Activated T-helper 9 cell treated with anti-CD3 and anti-CD28 coated beads, Interleukin-2, amount 50 U/mL, for 16 hours (primary cell): ENCODE results near the gene VPS8.
"Not testable (repeated sequence)": the region's sequence is repeated elsewhere in the genome, so short reads cannot be mapped to it uniquely, and the experiment has no call there.

ENCODE experiments used
- DNase-seq: peaks from one replicate; pipeline ENCODE4 v3.0.0-alpha.2; 2020; ENCODE audit warnings: low read depth

Gene VPS8

DNA sequence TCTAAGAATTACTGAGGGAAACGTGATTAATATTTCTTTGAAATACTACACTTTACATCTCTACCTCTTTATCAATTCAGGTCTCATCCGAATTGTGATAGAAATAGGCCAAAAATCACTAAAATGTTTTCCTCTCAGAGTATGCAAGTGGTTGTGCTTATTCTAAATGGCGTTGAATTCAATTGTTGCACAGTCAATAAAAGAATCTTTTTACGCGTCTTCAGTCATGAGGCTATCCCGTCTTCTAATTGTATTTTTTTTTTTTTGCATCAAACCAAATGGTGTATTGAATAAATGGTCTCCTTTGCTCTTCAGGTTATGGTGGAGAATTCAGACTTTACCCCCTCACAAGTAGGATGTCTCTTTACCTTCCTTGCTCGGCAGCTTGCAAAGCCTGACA is 112.6 kb downstream of the VPS8 start:
- no peak for DNase-seq

GRCh38 chr3:184927796-184928315 is 115.9 kb downstream of the VPS8 start:
- DNase-seq = no peak

DNA sequence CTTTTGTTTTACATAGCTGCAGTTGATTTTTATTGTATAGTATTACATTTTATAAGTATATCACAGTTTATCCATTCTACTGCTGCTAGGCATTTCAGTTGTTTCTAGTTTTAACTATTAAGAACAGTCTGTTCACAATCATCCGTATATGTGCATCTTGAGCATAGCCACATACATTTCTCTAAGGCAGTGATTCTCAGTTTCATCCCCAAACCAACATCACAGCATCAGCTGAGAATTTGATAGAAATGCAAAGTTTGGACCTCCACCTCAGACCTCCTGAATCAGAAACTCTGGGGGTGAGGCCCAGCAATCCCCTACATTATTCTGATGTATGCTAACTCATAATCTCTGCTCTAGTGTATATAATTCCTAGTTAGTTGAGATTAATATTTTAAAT is 120.8 kb downstream of the VPS8 start:
- no peak for DNase-seq

DNA sequence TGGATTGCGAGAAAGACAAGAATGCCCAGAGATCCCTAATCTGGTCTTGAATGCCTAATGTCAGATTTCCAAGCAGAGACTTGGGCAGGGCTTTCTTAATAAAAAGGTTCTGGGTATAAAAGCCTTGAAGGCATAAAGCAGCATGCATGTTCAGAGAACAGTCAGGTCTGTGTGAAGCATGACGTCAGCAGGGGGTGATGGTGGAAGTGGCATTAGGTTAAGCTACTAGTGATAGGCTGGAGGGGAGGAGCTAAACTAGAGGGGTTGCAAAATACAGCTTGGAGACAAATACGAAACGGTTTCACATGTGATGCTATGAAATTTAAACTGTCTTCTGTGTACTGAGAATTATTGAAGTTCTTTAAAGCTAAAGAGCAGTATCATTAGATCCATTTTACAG is 125.6 kb downstream of the VPS8 start:
- DNase-seq = no peak

DNA sequence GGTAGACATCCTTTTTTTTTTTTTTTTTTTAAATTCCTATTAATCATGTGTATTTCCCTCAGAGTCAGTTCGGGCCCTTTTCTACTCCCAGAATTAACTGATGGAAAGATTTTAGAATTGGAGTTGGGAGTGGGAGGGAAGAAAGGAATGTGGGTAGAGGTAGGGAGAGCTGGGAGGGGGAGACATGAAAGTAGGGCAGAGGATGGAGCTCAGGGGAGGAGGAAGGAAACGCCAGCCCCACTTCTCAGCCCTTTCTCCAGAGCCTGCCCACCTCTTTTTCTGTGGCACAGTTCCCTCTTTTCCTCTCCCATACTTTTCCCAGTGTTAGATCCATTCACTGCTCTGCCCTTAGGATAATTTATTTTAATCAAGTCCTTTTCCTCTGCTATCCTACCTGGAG is 129.4 kb downstream of the VPS8 start:
- no peak for DNase-seq

- DNase-seq = no peak
Observed at GRCh38 chr3:184942735-184943134, 130.8 kb downstream of the VPS8 start.

- DNase-seq = no peak
Observed at GRCh38 chr3:184944241-184944640, 132.3 kb downstream of the VPS8 start.

DNA sequence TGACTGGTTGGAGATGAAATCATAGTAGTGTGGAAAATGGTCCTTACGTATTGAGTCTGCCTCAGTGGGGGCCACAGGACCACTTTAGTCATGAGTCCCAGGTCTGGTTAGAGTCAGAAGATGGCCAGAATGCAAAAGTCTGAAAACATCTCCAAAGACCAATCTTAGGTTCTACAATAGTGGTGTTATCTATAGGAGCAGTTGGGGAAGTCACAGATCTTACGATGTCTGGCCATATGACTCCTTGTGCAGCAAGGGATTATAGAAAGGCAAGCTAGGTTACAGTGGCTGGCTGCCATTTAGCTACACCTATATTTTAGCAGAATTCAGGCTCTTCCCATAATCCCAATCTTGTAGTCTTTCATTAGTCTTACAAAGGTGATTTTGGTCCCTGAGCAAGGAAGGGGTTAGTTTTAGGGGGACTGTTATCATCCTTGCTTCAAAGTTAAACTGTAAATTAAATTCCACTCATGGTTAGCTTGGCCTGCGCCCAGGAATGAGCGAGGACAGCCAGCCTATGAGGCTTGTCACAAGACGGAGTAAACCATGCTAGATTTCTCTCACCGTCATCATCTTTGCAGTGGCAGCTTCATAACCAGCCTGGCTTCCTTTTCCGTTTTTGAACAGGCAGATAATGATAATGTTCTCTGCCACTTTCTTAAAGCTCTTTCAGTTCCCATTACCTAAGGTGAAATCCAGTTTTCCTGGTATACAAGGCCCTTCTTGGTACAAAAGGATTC is 134.1 kb downstream of the VPS8 start:
- no peak for DNase-seq

- no peak for DNase-seq
Observed at GRCh38 chr3:184946917-184947316, 135.0 kb downstream of the VPS8 start.

DNA sequence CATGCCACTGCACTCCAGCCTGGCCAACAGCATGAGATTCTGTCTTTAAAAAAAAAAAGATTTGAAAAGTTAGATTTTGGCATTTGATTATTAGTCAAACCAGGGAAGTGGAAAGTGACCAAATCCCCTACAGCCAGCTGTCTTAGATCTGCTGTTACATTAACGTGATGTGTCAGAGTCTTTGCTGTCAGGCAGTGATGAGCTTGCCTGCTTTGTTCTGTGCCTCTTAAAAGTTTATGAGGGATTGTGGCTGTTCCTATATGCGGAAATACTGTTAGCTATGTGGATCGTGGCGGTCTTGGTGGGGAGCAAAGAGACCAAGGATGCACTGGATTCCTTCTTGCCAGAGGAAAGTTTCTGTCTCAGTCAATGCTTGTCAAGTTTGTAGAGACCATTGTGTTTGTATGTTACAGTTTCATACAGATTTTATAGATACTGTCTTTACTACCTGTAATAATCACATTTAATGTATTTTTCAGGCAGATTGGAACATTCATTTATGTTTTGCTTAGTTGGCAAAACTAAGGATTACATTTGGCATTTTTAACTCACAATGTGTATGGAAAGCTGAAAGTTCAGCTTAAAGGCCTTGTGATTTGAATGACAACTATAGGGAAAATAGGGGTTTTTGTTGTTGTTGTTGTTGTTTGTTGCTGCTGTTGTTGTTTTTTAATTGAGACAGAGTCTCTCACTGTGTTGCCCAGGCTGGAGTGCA is 137.4 kb downstream of the VPS8 start:
- DNase-seq = no peak

- DNase-seq = not testable (repeated sequence)
Observed at GRCh38 chr3:184950816-184951215, 138.8 kb downstream of the VPS8 start.

- DNase-seq = no peak
Observed at GRCh38 chr3:184952671-184953070, 140.7 kb downstream of the VPS8 start.

DNA sequence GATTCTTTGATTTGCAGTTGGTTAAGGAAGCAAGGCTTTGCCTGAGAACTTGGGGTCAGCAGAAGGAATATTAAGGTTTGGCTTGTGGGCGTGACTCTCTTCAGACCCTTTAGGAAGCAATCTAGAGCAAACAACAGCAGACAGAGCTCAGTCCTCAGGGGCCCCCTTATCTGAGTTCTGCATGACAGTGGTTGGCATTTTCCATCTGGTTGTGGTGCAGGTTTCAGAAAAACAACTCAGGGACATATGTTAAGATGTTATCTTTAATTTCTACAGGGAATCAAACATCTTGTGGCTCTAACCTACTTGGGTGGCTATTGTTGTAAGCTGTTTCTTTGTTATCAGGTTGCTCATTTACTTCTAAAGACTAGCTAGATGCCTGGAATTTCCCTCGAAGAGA is 141.4 kb downstream of the VPS8 start:
- no peak for DNase-seq

- no peak for DNase-seq
Observed at GRCh38 chr3:184954251-184954650, 142.3 kb downstream of the VPS8 start.

DNA sequence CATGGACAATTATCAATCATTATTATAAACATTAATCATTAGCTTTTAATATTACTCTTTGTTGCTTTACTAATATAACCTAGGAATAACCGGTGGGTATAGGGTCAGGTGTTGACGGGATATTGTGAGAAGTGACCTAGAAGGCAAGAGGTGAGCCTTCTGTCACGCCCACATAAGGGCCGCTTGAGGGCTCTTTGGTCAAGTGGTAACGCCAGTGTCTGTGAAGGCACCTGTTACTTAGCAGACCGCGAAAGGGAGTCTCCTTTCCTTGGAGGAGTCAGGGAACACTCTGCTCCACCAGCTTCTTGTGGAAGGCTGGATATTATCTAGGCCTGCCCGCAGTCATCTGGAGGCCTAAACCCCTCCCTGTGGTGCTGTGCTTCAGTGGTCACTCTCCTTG is 142.9 kb downstream of the VPS8 start:
- DNase-seq = not testable (repeated sequence)

DNA sequence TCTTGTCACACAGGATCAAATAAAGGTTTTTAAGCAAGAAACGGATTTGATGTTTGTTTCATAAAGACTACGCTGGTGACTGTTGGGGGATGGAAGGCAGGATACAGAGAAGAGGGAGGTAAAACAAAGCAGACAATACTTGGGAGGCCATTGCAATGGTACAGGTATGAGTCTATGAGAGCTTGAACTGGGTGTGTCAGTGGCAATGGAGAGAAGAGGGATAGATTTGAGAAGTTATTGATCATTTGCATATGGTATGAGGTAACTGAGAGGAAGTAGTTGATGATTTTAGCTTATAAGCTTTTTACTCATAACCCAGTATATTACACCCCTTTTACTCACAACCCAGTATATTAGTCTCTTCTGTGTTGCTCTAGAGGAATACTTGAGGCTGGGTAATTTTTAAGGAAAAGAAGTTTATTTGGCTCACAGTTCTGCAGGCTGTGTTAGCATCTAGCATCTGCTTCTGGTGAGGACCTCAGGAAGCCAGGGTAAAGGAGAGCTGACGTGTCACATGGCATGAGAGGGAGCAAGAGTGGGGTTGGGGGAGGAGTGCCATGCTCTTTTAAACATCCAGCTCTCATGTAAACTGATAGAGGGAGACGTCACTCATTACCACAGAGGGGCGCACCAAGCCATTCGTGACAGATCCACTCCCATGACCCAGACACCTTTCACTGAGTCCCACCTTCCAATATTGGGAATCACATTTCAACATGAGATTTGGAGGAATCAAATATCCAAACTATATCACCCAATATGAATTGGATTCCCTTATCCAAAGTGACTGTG is 153.9 kb downstream of the VPS8 start:
- DNase-seq = no peak

DNA sequence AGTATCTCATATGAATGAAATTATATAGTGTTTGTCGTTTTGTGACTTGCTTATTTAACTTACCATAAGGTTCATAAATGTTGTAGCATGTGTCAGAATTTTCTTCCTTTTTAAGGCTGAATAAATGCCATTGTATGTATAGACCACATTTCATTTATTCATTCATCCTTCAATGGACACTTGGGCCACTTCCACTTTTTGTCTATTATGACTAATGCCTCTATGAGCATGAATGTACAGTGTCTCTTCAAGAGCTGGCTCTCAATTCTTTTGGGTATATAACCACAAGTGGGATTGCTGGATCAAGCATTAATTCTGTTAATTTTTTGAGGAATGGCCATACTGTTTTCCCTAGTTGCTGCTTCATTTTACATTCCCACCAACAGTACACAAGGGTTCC is 156.1 kb downstream of the VPS8 start:
- DNase-seq = no peak

DNA sequence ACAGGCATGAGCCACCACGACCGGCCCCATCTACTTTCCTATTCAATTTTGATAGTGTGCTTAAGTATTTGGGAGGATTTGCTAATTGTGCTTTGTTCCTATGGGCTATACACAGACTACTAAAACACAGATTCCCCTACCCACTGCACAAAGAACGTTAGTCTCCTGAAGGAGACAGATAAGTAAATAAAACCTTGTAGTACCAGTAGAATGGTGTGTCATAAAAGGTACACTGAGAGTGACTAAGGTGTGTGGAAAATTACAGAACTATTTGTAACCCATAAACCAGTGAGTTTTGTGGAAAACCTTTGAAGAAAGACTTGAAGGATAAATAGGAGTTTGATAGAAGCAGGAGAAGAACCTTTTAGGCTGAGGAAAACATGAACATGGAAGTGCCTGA is 158.2 kb downstream of the VPS8 start:
- no peak for DNase-seq

DNA sequence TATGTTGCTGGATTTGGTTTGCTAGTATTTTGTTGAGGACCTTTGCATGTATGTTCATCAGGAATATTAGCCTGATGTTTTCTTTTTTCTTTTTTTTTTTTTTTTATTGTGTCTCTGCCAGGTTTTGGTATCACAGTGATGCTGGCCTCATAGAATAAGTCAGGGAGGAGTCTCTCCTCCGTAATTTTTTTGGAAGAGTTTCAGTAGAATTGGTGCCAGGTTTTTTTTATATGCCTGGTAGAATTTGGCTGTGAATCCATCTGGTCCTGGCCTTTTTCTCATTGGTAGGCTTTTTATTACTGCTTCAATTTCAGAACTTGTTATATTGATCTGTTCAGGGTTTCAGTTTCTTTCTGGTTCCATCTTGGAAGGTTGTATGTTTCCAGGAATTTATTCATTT is 165.8 kb downstream of the VPS8 start:
- no peak for DNase-seq

DNA sequence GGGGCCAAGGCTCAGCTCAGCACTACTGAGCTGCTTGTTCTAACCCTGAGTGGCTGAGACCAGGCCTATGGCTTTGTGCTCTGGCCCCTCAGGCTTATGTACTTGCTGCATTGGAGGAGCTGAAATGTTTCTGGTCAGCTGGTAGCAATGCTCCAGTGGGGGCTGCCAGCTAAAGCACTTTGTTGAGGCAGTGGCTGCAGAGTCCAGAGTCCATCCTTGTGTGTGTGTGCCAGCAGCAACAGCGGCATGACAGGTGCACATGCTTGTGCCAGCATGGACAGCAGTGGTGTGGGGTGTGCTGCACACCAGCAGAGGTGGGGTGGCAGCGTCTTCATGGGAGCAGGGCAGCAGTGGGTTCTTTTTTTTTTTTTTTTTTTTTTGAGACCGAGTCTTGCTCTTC is 169.1 kb downstream of the VPS8 start:
- no peak for DNase-seq

DNA sequence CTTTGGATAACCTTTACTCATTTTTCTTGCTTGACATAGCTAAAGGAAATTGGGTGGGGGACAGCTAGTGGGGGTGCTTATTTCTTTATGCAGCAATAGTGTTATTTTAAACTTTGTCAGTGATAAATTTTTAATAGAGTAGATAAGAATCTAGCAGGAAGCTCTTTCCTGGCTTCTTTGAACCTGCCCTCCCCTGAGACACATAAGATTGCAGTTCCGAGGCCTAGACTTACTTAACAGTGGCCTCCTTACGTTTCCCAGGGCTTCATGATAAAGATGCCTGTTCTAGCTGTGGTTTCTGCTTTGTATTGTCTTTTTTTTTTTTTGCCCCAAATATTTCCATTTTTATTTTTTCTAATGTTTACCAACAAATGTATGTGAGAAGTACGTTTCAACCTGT is 170.1 kb downstream of the VPS8 start:
- DNase-seq = no peak

GRCh38 chr3:184985586-184985985 is 173.6 kb downstream of the VPS8 start:
- no peak for DNase-seq

- no peak for DNase-seq
Observed at GRCh38 chr3:184986366-184986889, 174.5 kb downstream of the VPS8 start.
